LNCAP (cell line): Measurements from ENCODE around the gene DISP2.

ENCODE experiments used
- CTCF ChIP-seq: fragments of 450-650 bp; IDR thresholded peaks from 2 replicates; pipeline ENCODE4 v1.5.1; 2017; ENCODE audit warnings: mild to moderate bottlenecking

Gene DISP2

GRCh38 chr15:40368719-40369473 lies 10.9 kb downstream of the DISP2 start:
- no peak for TF ChIP-seq CTCF

- TF ChIP-seq CTCF: no peak
These were observed 11.5 kb downstream of the DISP2 start for GRCh38 chr15:40369474-40369869.

- no peak for TF ChIP-seq CTCF
These were observed 12.0 kb downstream of the DISP2 start for GRCh38 chr15:40369971-40370370.

GRCh38 chr15:40372981-40373380 lies 15.0 kb downstream of the DISP2 start:
- TF ChIP-seq CTCF: no peak

GRCh38 chr15:40377606-40378005 lies 19.6 kb downstream of the DISP2 start:
- TF ChIP-seq CTCF: no peak

- TF ChIP-seq CTCF: no peak
These were observed 21.4 kb downstream of the DISP2 start for GRCh38 chr15:40379374-40379773.

GRCh38 chr15:40379853-40380252 lies 21.8 kb downstream of the DISP2 start:
- TF ChIP-seq CTCF: no peak

GRCh38 chr15:40380636-40381035 lies 22.6 kb downstream of the DISP2 start:
- TF ChIP-seq CTCF: no peak
